Measurements from ENCODE around the gene SYT8.
"Not testable (repeated sequence)": the region's sequence is repeated elsewhere in the genome, so short reads cannot be mapped to it uniquely, and the experiment has no call there.

SYT8 gene

DNA sequence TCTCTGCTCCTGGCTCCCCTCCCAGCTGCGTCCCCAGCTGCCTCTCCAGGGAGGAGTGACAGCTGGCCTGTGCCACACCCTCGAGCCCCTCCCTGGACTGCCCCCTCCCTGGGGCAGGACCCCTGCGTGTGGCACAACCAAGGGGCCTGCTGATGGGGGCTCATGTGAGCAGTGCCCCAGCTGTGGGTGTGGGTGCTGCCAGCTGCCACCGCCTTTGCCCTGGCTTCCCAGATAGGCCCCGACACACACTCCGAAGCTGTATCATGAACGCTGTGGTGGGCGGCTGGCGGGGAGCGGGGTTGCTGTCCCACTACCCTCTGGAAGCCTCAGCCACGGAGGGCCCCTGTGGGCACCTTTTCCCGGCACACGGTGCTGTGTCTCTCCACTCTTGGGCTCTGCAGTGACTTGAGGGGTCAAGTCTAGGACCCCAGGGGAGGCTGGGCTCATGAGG is 41.1 kb downstream of the SYT8 start:
- not testable (repeated sequence) for DNase-seq

DNA sequence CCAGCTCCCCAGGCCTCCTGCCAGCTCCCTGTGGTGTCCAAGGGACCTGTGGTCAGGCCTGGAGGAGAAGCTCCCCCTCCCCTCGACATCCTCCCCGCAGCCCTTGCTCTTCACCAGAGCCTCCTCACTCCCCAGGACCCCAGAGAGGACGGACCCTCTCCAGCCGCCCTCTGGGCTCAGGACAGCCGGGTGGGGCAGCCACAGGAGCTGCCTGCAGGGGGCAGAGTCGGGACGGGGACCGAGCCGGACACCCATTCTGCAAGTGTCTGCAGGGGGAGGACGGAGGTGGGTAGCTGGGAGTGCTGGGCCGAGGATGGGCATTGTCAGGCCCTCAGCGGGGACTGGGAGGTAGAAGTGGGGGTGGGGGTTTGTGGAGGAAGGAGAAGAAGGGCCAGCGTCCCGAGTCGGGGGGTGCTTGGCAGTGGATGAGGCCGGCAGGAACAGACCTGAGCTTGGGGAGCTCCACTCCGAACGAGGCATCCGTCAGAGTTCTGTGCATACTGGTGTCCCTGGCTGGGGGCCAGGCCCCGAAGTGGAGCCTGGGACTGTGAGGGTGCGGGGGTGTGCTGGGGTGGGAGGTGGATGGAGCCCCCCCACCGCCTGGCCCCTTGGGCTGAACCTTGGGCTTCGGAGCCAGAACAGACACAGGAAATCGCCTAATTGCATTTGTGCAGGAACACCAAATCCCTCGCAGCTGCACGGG is 41.7 kb downstream of the SYT8 start:
- peak; percentile 31 for DNase-seq

DNA sequence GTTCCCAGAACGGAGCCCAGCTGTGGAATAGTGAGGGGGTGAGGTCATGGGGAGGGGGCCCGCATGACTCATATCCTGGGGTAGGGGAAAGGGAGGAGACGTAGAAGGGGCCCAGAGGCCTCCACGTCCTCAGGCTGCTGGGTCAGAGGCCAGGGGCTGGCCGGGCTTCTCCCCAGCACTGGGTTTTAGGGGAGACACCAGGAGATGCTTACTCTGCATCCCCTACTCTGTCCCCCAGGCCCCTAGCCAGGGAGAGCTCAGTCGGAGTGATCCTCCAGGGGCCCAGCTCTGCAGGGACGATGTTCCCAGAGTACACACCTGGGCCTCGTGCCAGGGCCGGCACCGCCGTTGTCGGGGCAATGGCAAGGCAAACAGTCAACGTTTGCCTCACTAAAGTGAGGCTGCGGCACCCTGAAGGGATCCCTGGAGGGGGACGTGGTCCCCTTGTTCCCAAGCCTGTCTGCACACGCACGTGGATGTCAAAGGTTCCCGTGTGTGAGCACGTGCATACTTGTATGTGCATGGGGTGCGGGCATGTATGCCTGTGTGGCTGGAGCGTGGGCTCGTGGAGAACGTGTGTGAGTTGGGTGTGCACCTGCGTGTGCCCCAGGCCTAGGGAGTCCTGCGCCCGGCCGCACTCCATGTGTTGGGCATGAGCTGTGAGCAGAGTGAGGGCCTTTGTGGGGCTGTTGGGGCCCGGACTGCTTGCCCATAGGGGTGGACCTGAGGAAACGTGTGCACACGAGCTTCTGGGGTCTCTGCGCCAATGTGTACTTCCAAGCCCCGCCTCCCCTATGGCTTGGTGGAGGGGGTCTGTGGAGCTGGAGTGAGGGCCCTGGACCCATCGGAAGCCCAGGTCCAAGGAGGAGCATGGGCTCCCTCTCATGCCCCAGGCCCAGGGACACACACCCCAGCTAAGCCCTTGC is 42.7 kb downstream of the SYT8 start:
- DNase-seq, result no peak

- DNase-seq, result no peak
These were observed 43.6 kb downstream of the SYT8 start for GRCh38 chr11:1878137-1879031.

DNA sequence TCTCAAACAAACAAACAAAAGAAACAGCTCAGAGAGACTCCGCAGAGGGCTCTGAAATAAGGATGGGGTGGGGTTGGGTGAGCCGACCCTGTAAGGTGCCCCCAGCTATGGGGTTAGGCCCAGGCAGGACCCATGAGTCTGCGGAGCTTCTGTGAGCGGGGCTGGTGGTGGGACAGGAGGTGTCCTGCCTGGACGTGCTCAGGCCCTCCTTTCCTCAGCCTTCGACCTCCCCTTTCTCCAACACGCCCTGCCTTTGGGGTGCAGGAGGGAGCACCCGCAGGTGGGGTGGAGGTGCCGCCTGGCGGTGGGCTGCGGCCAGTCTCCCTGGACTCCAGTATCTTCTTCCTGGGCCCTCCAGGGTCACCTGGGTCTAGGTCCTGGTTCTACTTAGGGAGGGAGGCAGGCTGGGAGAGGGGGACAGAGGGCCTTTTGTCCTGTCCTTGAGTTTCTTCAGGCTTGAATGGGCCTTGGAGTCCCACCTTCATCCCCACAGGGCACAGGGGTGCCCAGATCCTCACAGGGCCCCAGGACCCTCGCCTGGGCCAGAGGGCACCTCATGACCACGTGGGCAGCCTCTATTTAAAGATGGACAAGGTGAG is 44.7 kb downstream of the SYT8 start:
- DNase-seq, result peak; percentile 14

GRCh38 chr11:1879941-1880720 is 45.3 kb downstream of the SYT8 start:
- no peak for DNase-seq

DNA sequence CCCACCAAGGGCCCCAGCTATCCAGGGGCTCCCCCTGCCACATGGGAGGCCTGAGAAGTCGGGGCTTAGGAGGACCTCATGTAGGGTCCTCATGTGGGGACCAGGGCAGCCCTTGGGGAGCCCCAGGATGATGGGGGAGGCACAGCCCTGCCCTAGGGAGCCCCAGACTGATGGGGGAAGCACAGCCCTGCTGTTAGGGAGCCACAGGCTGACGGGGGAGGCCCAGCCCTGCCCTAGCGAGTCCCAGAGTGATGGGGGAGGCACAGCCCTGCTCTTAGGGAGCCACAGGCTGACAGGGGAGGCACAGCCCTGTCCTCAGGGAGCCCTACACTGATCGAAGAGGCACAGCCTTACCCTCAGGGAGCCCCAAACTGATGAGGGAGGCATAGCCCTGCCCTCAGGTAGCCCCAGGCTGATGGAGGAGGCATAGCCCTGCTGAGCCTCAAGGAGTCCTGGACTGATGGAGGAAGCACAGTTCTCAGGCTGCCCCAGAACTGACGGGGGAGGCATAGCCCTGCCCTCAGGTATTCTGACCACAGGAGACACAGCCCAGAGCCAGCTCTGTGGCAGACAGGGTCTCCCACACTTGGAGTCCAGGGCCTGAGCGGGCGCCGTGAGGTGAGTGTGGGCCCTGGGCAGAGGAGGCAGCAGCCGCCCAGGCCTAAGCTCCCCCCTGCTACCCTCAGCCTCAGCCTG is 46.1 kb downstream of the SYT8 start:
- DNase-seq, result no peak

GRCh38 chr11:1881442-1882264 is 46.9 kb downstream of the SYT8 start:
- DNase-seq, result peak; percentile 14

DNA sequence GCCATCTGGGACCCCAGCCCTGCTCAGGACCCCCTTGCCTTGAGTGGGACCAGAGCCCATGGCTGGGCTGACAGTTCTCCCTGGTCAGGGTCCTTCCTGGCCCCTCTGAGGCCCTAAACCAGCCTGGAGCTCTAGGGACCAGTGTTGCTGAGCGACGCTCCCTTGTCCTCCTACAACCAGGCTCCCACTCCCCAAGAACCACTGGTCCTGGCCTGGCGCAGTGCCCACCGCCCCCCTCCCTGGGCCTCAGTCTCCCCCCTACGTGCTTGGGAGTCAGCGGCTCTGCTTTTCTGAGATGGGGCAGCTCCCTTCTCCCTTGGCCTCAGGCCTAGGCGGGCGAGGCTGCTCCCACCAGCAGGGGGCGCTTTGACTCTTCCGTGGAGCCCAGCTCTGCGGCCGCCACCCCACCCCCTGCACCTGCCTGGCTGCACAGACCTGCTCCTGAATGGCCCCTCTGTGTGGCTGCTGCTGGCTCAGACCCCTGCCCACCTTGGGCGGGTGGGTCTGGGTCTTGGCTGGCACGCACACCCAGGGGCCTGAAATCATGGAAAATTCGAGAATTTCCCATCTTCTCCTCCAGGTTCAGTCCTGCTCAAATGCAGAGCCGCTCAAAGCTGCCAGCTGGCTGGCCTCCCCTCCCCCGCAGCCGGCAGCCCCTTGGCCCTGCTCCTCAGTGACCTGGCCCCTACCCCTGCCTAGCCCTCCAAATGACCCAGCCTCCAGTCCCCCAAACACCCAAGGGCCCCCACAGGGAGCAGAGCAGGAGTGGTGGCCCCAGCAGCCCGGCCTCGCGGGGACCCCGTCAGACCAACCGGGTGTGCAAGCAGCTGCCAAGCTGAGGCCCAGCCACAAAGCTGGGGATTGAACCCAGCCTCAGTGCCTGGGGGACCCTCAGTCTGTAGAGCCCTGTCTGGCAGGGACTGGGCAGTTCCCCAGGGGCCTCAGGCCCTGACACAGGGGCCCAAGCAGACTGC is 47.8 kb downstream of the SYT8 start:
- peak; percentile 85 for DNase-seq

DNA sequence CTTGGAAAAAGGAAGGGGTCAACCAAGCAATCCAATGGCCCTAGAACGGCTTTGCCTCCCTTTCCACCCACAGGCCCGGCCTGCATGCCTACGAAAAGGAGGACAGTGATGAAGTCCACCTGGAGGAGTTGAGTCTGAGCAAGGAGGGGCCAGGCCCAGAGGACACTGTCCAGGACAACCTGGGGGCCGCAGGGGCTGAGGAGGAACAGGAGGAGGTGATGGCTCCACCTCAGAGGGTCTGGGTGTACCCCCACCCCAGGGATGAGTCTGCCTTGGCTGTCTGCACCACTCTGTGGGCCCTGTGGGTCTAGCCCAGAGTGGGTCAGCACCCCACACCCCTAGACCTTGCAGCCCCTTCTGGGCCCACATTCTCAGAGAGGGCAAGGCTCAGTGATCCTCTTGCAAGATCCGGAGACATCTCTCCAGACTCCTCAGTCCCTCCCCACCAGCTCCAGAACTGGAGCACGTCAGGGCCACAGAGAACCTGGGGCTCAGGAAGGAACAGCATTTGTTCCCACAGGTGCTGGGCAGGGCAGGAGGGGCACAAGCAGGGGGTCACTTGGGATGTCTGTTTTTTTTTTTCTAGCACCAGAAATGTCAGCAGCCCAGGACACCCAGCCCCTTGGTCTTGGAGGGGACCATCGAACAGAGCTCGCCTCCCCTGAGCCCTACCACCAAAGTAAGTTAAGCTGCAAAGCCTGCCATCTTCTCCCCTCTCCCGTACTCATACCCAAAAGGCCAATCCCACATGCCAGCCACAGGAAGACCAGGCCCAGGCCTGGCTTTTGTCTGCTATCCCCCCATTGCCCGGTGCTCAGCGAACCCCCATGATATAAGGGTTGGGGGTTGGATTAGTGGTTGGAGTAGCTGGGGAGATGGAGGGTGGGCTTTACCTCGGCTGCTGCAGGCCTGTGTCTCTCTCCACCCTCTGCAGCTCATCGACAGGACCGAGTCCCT is 48.8 kb downstream of the SYT8 start:
- no peak for DNase-seq

DNA sequence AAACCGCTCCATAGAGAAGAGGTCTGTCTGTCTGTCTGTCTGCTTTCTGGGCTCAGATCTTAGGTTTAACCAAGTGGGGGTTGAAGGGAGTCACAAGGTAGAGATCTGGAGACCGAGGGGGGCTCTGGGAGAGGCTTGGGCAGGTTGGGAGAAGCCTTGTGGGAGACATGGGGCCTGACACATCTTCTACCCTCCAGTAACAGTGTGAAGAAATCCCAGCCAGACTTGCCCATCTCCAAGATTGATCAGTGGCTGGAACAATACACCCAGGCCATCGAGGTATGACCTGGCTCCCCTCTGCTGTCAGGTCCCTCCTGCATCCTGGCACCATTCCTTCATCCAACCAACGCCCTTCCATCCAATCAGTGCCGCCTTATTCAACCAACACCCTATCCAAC is 49.5 kb downstream of the SYT8 start:
- DNase-seq, result no peak

DNA sequence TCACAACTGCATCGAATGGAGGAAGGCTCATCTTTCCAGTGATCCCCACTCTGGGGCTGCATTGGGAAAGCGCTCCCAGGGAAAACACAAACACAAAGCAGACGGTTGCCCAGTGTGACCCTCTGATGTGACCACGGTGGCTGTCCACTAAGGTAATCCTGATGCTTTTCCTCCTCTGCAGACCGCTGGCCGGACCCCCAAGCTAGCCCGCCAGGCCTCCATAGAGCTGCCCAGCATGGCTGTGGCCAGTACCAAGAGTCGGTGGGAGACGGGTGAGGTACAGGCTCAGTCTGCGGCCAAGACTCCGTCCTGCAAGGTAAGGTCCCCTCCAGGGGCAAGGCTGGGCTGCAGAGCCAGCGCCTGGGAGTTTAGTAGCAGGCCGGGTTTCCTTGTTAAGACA is 51.8 kb downstream of the SYT8 start:
- not testable (repeated sequence) for DNase-seq

Measured in activated CD8-positive, alpha-beta memory T cell treated with anti-CD3 and anti-CD28 coated beads, Interleukin-2, amount 50 U/mL, for 4 hours (primary cell).